PFSK-1 (cell line): Measurements from ENCODE around the gene GPR107.

Source experiments
- FOXP2 ChIP-seq: optimal IDR thresholded peaks from 2 replicates; pipeline ENCODE3; 2011; ENCODE audit warnings: borderline replicate concordance, control low read depth, inconsistent platforms; ENCODE audit not compliant: insufficient read depth; ENCODE audit errors: extremely low read length, extremely low read depth
- POLR2AphosphoS5 ChIP-seq: IDR thresholded peaks from 2 replicates; pipeline ENCODE4 v1.6.1; 2012; ENCODE audit warnings: low read depth, mild to moderate bottlenecking, control low read depth, low read length, moderate library complexity
- SIN3A ChIP-seq: IDR thresholded peaks from 2 replicates; pipeline ENCODE4 v1.6.1; 2012; ENCODE audit warnings: mild to moderate bottlenecking, low read length, moderate library complexity, borderline replicate concordance; ENCODE audit not compliant: insufficient read depth
- TAF1 ChIP-seq: IDR thresholded peaks from 2 replicates; pipeline ENCODE4 v1.6.1; 2012; ENCODE audit warnings: low read length, control low read depth, borderline replicate concordance; ENCODE audit not compliant: insufficient read depth
- TF ChIP-seq, protein P1 (sequence below), 2 experiments: IDR thresholded peaks; 2 replicates each; pipeline versions ENCODE4 v1.6.1 to v1.8.0; 2011 to 2012; ENCODE audit warnings: low read depth in 2 of 2, low read length in 2 of 2, control low read depth in 1 of 2, inconsistent platforms in 1 of 2, mild to moderate bottlenecking in 1 of 2, moderate library complexity in 1 of 2; ENCODE audit not compliant: insufficient read depth in 1 of 2

The GPR107 gene

GRCh38 chr9:130069048-130069447 lies 15.3 kb downstream of the GPR107 start:
- TF ChIP-seq, protein P1, sequence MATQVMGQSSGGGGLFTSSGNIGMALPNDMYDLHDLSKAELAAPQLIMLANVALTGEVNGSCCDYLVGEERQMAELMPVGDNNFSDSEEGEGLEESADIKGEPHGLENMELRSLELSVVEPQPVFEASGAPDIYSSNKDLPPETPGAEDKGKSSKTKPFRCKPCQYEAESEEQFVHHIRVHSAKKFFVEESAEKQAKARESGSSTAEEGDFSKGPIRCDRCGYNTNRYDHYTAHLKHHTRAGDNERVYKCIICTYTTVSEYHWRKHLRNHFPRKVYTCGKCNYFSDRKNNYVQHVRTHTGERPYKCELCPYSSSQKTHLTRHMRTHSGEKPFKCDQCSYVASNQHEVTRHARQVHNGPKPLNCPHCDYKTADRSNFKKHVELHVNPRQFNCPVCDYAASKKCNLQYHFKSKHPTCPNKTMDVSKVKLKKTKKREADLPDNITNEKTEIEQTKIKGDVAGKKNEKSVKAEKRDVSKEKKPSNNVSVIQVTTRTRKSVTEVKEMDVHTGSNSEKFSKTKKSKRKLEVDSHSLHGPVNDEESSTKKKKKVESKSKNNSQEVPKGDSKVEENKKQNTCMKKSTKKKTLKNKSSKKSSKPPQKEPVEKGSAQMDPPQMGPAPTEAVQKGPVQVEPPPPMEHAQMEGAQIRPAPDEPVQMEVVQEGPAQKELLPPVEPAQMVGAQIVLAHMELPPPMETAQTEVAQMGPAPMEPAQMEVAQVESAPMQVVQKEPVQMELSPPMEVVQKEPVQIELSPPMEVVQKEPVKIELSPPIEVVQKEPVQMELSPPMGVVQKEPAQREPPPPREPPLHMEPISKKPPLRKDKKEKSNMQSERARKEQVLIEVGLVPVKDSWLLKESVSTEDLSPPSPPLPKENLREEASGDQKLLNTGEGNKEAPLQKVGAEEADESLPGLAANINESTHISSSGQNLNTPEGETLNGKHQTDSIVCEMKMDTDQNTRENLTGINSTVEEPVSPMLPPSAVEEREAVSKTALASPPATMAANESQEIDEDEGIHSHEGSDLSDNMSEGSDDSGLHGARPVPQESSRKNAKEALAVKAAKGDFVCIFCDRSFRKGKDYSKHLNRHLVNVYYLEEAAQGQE (IDR thresholded peaks at IDR 0.05; ENCODE audit: insufficient read depth in 1 of 2, low read depth in 2 of 2, low read length in 2 of 2): no peak
- TF ChIP-seq POLR2AphosphoS5: no peak
- no peak for TF ChIP-seq FOXP2
- TF ChIP-seq TAF1: no peak
- no peak for TF ChIP-seq SIN3A

DNA sequence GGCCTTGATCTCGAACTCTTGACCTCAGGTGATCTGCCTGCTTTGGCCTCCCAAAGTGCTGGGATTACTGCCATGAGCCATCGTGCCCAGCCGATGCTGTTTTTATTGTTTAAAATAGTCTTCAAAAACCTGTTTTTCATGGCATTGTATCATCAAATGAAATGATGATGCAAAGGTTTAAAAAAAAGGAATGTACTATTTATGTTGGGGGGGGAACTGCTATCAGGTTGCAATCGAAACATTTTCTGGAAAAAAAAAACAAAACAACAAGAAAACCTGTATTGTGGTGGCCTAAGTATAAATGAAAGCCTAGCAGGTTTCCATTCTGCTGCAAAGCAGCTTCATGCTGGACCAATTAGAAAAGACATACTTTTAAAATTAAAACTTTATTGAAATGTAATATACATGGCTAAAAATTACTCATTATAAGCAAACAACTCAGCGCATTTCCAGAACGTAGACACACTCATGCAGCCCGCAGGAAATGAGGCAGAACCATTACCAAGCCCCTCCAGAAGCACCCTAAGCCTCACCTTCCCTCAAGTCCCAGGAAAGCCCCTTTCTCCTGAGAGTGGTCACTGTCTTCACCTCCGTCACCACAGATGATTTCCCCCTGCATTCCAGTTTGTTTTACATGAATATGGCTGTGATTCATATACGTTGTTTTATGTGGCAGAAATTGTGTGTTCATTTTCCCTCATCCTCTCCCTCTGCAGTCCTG lies 19.0 kb downstream of the GPR107 start:
- TF ChIP-seq FOXP2: no peak
- TF ChIP-seq, protein P1 (IDR thresholded peaks at IDR 0.05; ENCODE audit: insufficient read depth in 1 of 2, low read depth in 2 of 2, low read length in 2 of 2): no peak
- TF ChIP-seq SIN3A: no peak
- TF ChIP-seq TAF1: no peak

DNA sequence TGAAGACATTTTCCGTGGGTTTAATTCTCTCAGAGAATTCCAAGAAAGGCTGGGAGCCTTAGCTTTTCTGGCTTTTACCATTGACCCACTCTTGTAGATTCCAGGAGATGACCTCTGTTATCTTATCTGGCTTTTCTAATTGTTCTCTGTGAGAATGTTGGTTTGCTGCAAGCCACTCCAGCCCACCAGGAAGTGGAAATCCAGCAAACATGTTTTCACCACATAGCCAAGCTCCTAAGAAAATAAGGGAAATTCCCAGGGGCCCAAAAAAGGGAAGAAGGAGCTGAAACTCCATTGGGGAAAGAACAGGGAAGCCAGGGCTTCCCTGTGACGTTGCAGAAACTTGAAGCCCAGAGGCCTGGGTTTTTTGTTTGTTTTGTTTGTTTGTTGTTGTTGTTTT lies 19.7 kb downstream of the GPR107 start:
- TF ChIP-seq, protein P1 (IDR thresholded peaks at IDR 0.05; ENCODE audit: insufficient read depth in 1 of 2, low read depth in 2 of 2, low read length in 2 of 2): no peak
- TF ChIP-seq TAF1: no peak

GRCh38 chr9:130078547-130078946 lies 24.8 kb downstream of the GPR107 start:
- TF ChIP-seq POLR2AphosphoS5 (no peak), SIN3A (no peak), TAF1 (no peak), FOXP2 (no peak)
- TF ChIP-seq, protein P1 (IDR thresholded peaks at IDR 0.05; ENCODE audit: insufficient read depth in 1 of 2, low read depth in 2 of 2, low read length in 2 of 2): no peak

- TF ChIP-seq FOXP2 (no peak), SIN3A (no peak), POLR2AphosphoS5 (no peak), TAF1 (no peak)
- TF ChIP-seq, protein P1 (IDR thresholded peaks at IDR 0.05; ENCODE audit: insufficient read depth in 1 of 2, low read depth in 2 of 2, low read length in 2 of 2): no peak
Observed at GRCh38 chr9:130084337-130084736, 30.6 kb downstream of the GPR107 start.
